Activated CD4-positive, alpha-beta T cell treated with anti-CD3 and anti-CD28 coated beads, Interleukin-2, amount 50 U/mL, for 4 hours (primary cell): ENCODE results near the gene SLC8A3.
A peak's percentile ranks its signal among the peaks of the same experiment; 100 is the strongest.

ENCODE experiments used
- DNase-seq, 2 experiments: peaks; one replicate each; pipeline ENCODE4 v3.0.0-alpha.2; 2020

The SLC8A3 gene

DNA sequence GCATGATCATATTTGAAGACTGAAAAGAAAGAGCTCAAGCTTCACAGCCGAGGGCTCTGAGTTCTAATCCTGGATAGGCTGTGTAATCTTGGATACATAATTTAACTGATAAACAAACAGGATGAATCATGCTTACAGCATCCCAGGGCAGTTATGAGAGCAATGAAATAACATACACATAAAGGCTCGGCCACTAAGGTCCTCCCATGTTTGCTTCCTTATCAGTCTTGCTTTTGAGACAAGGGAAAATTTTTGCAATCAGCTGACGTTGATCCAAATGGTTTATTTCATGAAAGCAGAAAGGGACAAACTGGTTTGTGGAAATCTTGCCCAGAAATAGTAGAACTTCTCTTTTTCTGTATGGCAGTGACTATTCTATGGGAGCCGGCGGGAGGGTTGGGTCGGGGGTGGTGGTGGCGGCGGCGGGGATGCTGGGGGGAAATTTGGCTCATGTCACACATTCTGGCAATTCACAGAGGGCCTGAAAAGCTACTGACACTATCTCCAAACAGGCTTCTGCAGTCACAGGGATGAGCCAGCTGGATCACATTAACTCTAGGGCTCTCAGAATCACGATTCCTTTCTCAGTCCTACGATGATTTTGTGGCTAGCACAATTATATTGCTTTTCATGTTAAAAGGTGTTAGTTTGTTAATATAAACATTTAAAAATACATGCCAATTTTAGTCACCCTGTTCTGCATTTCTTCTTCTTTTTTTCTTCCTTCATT is 124.5 kb downstream of the SLC8A3 start:
- no peak for DNase-seq

GRCh38 chr14:70061108-70061507 is 127.6 kb downstream of the SLC8A3 start:
- no peak for DNase-seq

- DNase-seq: no peak
Observed at GRCh38 chr14:70059545-70059944, 129.2 kb downstream of the SLC8A3 start.

DNA sequence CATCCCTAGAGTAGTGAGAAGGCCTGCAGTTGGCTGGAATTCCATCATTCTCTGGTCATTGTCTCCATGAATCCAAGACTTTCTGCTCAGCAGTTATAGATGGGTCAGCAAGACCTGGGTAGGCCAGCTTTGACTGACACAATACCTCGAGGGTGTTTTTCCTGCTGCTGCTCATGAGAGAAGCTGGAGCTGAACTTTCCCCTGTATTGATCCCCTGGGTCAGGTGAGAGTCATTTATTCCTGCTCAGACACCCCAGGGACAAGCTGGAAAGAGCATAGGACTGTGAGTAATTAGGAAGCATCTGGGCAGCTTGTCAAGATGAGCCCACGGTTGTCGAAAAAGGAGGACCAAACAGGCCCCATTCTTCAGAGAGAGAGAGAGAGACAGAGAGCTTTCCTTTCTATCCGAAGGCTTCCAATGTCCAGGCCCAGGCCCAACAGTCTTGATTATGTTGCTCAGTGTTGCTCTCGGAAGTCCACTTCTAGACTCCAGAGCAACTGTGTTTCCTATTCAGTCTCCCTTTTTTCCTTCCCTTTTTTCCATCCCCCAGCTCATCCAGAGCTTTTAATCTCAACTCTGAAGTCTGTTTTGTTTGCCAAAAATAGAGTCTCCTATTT is 131.1 kb downstream of the SLC8A3 start:
- no peak for DNase-seq

DNA sequence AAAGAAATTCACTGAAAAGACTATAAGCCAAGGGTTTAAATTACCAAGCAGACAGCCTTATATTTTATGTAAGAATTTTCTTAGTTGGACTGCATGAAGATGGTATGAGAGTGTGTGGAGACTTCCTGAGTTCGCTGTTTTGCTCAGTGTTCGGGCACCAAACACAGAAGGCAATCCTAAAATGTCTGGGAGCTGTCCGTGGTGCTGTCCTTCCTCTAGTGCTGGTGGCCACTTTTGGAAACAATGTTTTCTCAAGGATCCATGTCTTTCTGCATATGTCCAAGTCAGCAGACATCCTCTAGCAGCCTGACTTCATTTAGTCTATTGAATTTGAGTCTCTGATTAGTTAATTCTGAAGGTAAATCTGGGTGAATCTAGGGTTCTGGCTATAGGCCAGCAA is 135.8 kb downstream of the SLC8A3 start:
- no peak for DNase-seq

- no peak for DNase-seq
Observed at GRCh38 chr14:70050136-70050535, 138.6 kb downstream of the SLC8A3 start.

GRCh38 chr14:70049605-70050004 is 139.1 kb downstream of the SLC8A3 start:
- DNase-seq: no peak

DNA sequence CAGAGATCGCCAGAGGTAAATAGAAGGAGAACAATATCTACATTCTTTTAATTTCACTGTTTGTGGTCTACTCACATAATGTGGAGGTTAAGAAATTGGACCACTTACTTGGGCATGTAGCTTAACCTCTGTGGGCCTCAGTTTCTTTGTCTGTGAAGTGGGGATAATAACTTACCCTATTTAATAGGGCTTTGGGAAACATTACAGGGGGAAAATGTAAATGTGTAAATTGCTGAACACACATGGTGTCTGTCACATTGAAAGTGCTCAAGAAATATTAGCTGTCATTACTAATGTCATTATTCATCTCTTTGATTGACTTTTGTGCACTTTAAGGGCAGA is 140.5 kb downstream of the SLC8A3 start:
- DNase-seq: no peak

- no peak for DNase-seq
Observed at GRCh38 chr14:70047598-70048312, 141.0 kb downstream of the SLC8A3 start.

DNA sequence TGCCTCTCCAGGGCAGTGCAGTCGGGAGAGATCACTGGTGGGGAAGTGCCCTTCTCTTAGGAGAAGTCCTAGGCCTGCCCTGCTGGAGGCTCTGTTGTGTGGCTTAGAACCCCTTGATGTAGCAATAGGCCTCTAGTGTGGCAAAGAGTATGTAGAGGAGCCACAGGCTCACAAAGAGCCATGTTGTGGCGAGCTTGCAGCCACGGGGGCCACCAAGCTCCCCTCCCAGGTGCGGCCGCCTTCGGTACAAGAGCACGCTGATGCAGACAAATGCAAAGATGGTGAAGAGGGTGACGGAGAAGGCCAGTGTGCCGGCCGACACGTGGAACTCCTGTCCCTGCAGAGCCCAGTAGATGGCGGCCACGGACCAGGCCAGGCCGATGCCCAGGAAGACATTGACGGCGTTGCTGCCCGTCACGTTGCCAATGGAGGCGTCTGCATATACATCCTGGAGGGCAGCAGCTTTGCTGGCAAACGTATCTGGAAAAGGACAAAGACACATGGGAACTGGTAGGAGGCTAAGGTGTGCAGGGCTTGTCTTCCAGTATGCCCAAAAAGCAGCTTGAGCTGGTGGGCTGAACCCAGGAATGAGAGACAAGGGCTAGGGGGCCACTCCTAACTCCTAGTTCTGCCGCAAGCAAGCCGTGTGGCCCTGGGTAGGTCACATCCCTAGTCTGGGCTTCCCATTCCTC is 142.8 kb downstream of the SLC8A3 start:
- no peak for DNase-seq

- DNase-seq: no peak
Observed at GRCh38 chr14:70045310-70045709, 143.4 kb downstream of the SLC8A3 start.

DNA sequence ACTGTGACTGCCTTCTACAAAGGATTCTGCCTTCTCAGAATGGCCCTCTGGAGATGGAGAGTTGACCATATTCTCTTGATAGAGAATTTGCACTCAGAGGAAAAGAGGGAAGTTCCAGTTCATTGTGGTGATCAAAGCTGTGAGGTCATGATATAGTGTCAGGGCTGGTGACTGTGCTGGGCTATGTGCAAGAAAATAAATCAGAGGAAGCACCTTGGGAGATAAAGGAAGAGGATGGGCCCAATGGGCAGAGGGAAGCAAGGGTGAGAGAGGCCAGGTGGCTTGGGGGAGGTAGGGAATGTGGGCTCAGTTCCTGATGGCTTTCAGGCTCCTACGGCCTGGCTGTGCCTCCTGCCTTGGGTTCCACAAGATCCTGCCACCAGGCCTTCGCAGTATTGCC is 145.8 kb downstream of the SLC8A3 start:
- DNase-seq: no peak

- no peak for DNase-seq
Observed at GRCh38 chr14:70036665-70037064, 152.1 kb downstream of the SLC8A3 start.

- DNase-seq: no peak
Observed at GRCh38 chr14:70034257-70034656, 154.5 kb downstream of the SLC8A3 start.

GRCh38 chr14:70033561-70033960 is 155.2 kb downstream of the SLC8A3 start:
- no peak for DNase-seq

GRCh38 chr14:70033116-70033515 is 155.6 kb downstream of the SLC8A3 start:
- DNase-seq: no peak

GRCh38 chr14:70032447-70032846 is 156.3 kb downstream of the SLC8A3 start:
- DNase-seq: no peak

- no peak for DNase-seq
Observed at GRCh38 chr14:70032016-70032415, 156.7 kb downstream of the SLC8A3 start.

- DNase-seq: no peak
Observed at GRCh38 chr14:70029296-70030132, 159.2 kb downstream of the SLC8A3 start.

DNA sequence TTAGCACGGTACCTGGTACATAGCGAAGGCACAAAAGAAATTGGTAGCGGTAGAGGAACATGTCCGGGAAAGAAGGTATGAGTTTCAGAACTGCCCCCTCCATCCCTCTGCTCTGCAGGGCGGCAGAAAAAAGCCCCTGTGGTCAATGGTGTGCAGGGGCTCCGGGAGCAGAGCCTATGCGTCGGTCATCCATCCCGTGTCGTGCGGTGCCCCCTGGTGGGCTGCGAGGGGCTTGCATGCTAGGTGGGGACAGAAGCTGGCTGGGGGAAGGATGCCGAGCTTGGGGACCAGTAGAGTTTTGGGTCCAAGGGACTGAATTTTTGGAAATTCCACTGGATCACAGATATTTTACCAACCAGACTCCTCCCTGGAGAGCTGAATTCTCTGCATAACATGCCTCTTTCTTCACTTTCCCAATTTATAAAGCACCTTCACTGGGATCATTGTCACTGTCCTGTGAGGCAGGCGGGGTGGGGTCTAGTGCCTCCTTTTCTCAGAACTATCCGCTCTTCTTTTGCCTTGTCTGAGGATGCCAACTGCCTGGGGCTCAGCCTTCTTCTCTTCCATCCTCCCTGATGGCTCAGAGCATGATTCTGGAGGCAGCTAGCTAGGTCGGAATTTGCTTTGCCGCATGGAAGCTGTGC is 160.8 kb downstream of the SLC8A3 start:
- peak; percentile 26 to 39 for DNase-seq

GRCh38 chr14:70023871-70024270 is 164.9 kb downstream of the SLC8A3 start:
- no peak for DNase-seq

- DNase-seq: no peak
Observed at GRCh38 chr14:70022771-70023445, 165.8 kb downstream of the SLC8A3 start.
